22Rv1 (cell line): ENCODE measurements around the gene OXCT1.

Experiments used
- H3K27ac ChIP-seq: fragments of 450-650 bp; 2 replicates; pipeline ENCODE4 v1.5.1; 2017
- CTCF ChIP-seq: fragments of 450-650 bp; IDR thresholded peaks from 2 replicates; pipeline ENCODE4 v1.5.1; 2017; ENCODE audit warnings: mild to moderate bottlenecking
- ZFX ChIP-seq: fragments of 450-650 bp; IDR thresholded peaks from 2 replicates; pipeline ENCODE4 v1.6.1; 2017; ENCODE audit warnings: antibody characterized with exemption, borderline replicate concordance

Gene OXCT1

GRCh38 chr5:41882765-41883164 lies 12.5 kb upstream of the OXCT1 start:
- no peak overlapping the region for H3K27ac ChIP-seq
- TF ChIP-seq ZFX (no peak), CTCF (no peak)

- no peak for TF ChIP-seq CTCF
- no peak for TF ChIP-seq ZFX
- H3K27ac ChIP-seq: no peak overlapping the region
Observed at GRCh38 chr5:41878643-41879478, 8.6 kb upstream of the OXCT1 start.

GRCh38 chr5:41878173-41878572 lies 7.9 kb upstream of the OXCT1 start:
- H3K27ac ChIP-seq: no peak overlapping the region
- TF ChIP-seq CTCF: no peak
- no peak for TF ChIP-seq ZFX

- TF ChIP-seq ZFX: no peak
- no peak for TF ChIP-seq CTCF
- no peak overlapping the region for H3K27ac ChIP-seq
Observed at GRCh38 chr5:41877408-41877807, 7.2 kb upstream of the OXCT1 start.

GRCh38 chr5:41876678-41877077 lies 6.5 kb upstream of the OXCT1 start:
- TF ChIP-seq ZFX: no peak
- TF ChIP-seq CTCF: no peak
- no peak overlapping the region for H3K27ac ChIP-seq

- TF ChIP-seq CTCF (no peak), ZFX (no peak)
Observed at GRCh38 chr5:41875121-41875520, 4.9 kb upstream of the OXCT1 start.

GRCh38 chr5:41874512-41875060 lies 4.4 kb upstream of the OXCT1 start:
- no peak overlapping the region for H3K27ac ChIP-seq
- TF ChIP-seq ZFX: no peak
- no peak for TF ChIP-seq CTCF

More at GRCh38 chr5:41875121-41875520, 4.9 kb upstream of the OXCT1 start:
- H3K27ac ChIP-seq: no peak overlapping the region
